CD14-positive monocyte (primary cell): ENCODE results near the gene IL36RN. TPM values are rescaled to one million over a fixed set of nuclear protein-coding genes. Genes with fewer than 3 reads are reported as not detected.

Experiments
- DNase-seq, 3 donors: peaks; one replicate each; pipeline ENCODE4 v3.0.0-alpha.2; 2011 to 2022
- H2AFZ ChIP-seq: 2 replicates; pipeline ENCODE4 v1.6.0; 2012; ENCODE audit warnings: mild to moderate bottlenecking, low read depth, low read length, inconsistent platforms; ENCODE audit not compliant: insufficient read depth, poor library complexity, severe bottlenecking
- H3K27ac ChIP-seq, 2 donors: 1 replicate in 1 of 2; 2 replicates in 1 of 2; pipeline ENCODE4 v1.5.1; 2012 to 2013; ENCODE audit warnings: low read length in 2 of 2, control low read depth in 1 of 2, inconsistent platforms in 1 of 2, low read depth in 1 of 2, mild to moderate bottlenecking in 1 of 2
- H3K27me3 ChIP-seq, 2 donors: one replicate each; pipeline versions ENCODE4 v1.6.0 to v1.6.1; 2011 to 2013; ENCODE audit warnings: low read length in 2 of 2; ENCODE audit not compliant: control insufficient read depth in 2 of 2, insufficient read depth in 2 of 2
- H3K36me3 ChIP-seq, 2 donors: replicated peaks in 1 of 2; 1 replicate in 1 of 2; 2 replicates in 1 of 2; pipeline versions ENCODE4 v1.5.1 to v1.6.1; 2012 to 2013; ENCODE audit warnings: low read length in 2 of 2, control low read depth in 1 of 2, inconsistent platforms in 1 of 2, mild to moderate bottlenecking in 1 of 2; ENCODE audit not compliant: insufficient read depth in 2 of 2, control insufficient read depth in 1 of 2
- H3K4me1 ChIP-seq, 2 donors: 1 replicate in 1 of 2; 2 replicates in 1 of 2; pipeline versions ENCODE4 v1.5.1 to v1.6.1; 2012 to 2013; ENCODE audit warnings: low read length in 2 of 2, control low read depth in 1 of 2, inconsistent platforms in 1 of 2, mild to moderate bottlenecking in 1 of 2, moderate library complexity in 1 of 2; ENCODE audit not compliant: insufficient read depth in 2 of 2, control insufficient read depth in 1 of 2
- H3K4me2 ChIP-seq: replicated peaks from 2 replicates; pipeline ENCODE3; 2012; ENCODE audit warnings: low read length, moderate library complexity, mild to moderate bottlenecking; ENCODE audit not compliant: poor library complexity, severe bottlenecking; ENCODE audit errors: extremely low read depth
- H3K4me3 ChIP-seq, 3 experiments: fragments of 200-600 bp in 1 of 3; sonication (generic) in 1 of 3; replicated peaks in 1 of 3; 1 replicate in 2 of 3; 2 replicates in 1 of 3; pipeline ENCODE4 v1.5.1; 2011 to 2013; ENCODE audit warnings: low read length in 3 of 3, mild to moderate bottlenecking in 3 of 3, control low read depth in 2 of 3, low read depth in 2 of 3, inconsistent platforms in 1 of 3, moderate library complexity in 1 of 3
- H3K79me2 ChIP-seq: 2 replicates; pipeline ENCODE4 v1.6.0; 2012; ENCODE audit warnings: mild to moderate bottlenecking, control low read depth, inconsistent platforms, low read length, moderate library complexity; ENCODE audit not compliant: insufficient read depth
- H3K9ac ChIP-seq: 2 replicates; pipeline ENCODE4 v1.6.0; 2017; ENCODE audit warnings: low read length, mild to moderate bottlenecking; ENCODE audit not compliant: insufficient read depth, poor library complexity, severe bottlenecking
- H3K9me3 ChIP-seq, 2 donors: replicated peaks in 1 of 2; 1 replicate in 1 of 2; 2 replicates in 1 of 2; pipeline versions ENCODE4 v1.5.1 to v1.6.1; 2012 to 2013; ENCODE audit warnings: low read length in 2 of 2, control low read depth in 1 of 2; ENCODE audit not compliant: control insufficient read depth in 1 of 2, insufficient read depth in 1 of 2
- H4K20me1 ChIP-seq: 2 replicates; pipeline ENCODE4 v1.6.0; 2012; ENCODE audit warnings: mild to moderate bottlenecking, low read length, control low read depth, moderate library complexity; ENCODE audit not compliant: insufficient read depth
- H3K27ac Mint-ChIP-seq, 7 donors: one replicate each; pipeline ENCODE4 v1.8.0; 2020; ENCODE audit warnings: mild to moderate bottlenecking in 7 of 7, mixed read lengths in 7 of 7, moderate library complexity in 6 of 7, inconsistent platforms in 2 of 7
- H3K27me3 Mint-ChIP-seq, 3 donors: one replicate each; pipeline ENCODE4 v1.8.0; 2021 to 2022; ENCODE audit warnings: low read depth in 3 of 3, mild to moderate bottlenecking in 3 of 3, mixed read lengths in 3 of 3, moderate library complexity in 3 of 3, inconsistent platforms in 1 of 3
- H3K36me3 Mint-ChIP-seq, 2 donors: one replicate each; pipeline ENCODE4 v1.8.0; 2020; ENCODE audit warnings: mixed read lengths in 2 of 2, inconsistent platforms in 1 of 2, mild to moderate bottlenecking in 1 of 2
- H3K4me1 Mint-ChIP-seq: one replicate; pipeline ENCODE4 v1.8.0; 2020; ENCODE audit warnings: mild to moderate bottlenecking, mixed read lengths
- H3K4me3 Mint-ChIP-seq, 2 donors: one replicate each; pipeline ENCODE4 v1.8.0; 2020; ENCODE audit warnings: mild to moderate bottlenecking in 2 of 2, mixed read lengths in 2 of 2, moderate library complexity in 1 of 2
- H3K9me3 Mint-ChIP-seq, 7 donors: one replicate each; pipeline ENCODE4 v1.8.0; 2020 to 2022; ENCODE audit warnings: mixed read lengths in 7 of 7, mild to moderate bottlenecking in 6 of 7, moderate library complexity in 6 of 7, inconsistent platforms in 2 of 7
- WGBS: methylation state at CpG from one replicate; pipeline ENCODE4 v1.1.5; 2013; ENCODE audit warnings: missing lambda C conversion rate; ENCODE audit not compliant: insufficient coverage; 5-methylcytosine and 5-hydroxymethylcytosine counted together
- intact Hi-C, 2 donors: fragments of 100-400 bp; cut with micrococcal nuclease; formaldehyde crosslinking; loops; one replicate each; pipeline versions ENCODE4 v1.15.0 to v1.15.1; 2023
- polyA plus RNA-seq, 3 donors: library from polyadenylated mRNA; depleted of rRNA in 1 of 3; unstranded in 2 of 3; stranded (reverse) in 1 of 3; fragments of 300-500 nt in 2 of 3; fragments of >200 nt in 1 of 3; fragmentation: Illumina TruSeq in 2 of 3; gene quantifications; 1 replicate in 2 of 3; 2 replicates in 1 of 3; pipeline ENCODE4 v1.2.3, GENCODE V29; 2012 to 2021
- TF ChIP-seq, protein P1 (sequence below): fragments of 200-600 bp; IDR thresholded peaks from one replicate; pipeline ENCODE4 v1.8.0; 2022; ENCODE audit warnings: antibody characterized with exemption, mild to moderate bottlenecking

The IL36RN gene
- polyA plus RNA-seq, 3 donors = not detected

DNA sequence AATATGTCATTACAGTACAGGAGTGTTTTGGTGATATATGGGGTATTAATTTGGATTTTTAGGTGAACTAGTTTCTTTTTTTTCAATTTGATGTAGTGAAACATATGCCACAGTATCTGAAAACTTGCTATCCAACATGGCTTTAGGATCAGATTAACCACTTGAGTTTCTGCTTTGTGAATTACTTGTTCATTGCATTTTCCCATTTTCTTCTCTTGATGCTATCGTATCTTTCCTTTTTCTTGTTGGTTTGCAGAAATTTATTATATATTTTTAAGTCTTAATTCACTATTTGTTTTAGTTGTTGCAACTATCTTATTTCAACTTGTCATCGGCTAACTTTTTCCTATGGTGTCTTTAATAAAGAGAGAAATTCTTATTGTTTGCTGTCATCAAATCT, 44.9 kb upstream of the IL36RN start:
- Histone ChIP-seq H3K79me2 (no peaks in the 10 kb centered on the region), H4K20me1 (no peaks in the 10 kb centered on the region), H3K4me1 (no peaks in the 10 kb centered on the region), H3K27ac (no peak overlapping the region), H3K4me2 (no peak overlapping the region), H3K9ac (no peak overlapping the region), H3K9me3 (peaks cover 0 to 2% of the 10 kb centered on the region in 2 donors), H3K36me3 (no peaks in the 10 kb centered on the region), H2AFZ (no peak overlapping the region), H3K4me3 (no peak overlapping the region), H3K27me3 (no peaks in the 10 kb centered on the region)
- intact Hi-C loops = no loop called here
- H3K27me3 Mint-ChIP-seq = peaks cover 4 to 9% (median 7%) of the 10 kb centered on the region in 3 donors
- no peaks in the 10 kb centered on the region for H3K4me1 Mint-ChIP-seq
- H3K36me3 Mint-ChIP-seq = no peaks in the 10 kb centered on the region
- WGBS = no CpG with 5 or more reads among the region's 2 CpGs
- peaks cover 1 to 10% (median 6%) of the 10 kb centered on the region in 7 donors for H3K9me3 Mint-ChIP-seq
- TF ChIP-seq, protein P1, sequence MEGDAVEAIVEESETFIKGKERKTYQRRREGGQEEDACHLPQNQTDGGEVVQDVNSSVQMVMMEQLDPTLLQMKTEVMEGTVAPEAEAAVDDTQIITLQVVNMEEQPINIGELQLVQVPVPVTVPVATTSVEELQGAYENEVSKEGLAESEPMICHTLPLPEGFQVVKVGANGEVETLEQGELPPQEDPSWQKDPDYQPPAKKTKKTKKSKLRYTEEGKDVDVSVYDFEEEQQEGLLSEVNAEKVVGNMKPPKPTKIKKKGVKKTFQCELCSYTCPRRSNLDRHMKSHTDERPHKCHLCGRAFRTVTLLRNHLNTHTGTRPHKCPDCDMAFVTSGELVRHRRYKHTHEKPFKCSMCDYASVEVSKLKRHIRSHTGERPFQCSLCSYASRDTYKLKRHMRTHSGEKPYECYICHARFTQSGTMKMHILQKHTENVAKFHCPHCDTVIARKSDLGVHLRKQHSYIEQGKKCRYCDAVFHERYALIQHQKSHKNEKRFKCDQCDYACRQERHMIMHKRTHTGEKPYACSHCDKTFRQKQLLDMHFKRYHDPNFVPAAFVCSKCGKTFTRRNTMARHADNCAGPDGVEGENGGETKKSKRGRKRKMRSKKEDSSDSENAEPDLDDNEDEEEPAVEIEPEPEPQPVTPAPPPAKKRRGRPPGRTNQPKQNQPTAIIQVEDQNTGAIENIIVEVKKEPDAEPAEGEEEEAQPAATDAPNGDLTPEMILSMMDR = no peak
- DNase-seq = no peak
- H3K27ac Mint-ChIP-seq = no peak overlapping the region
- no peak overlapping the region for H3K4me3 Mint-ChIP-seq

DNA sequence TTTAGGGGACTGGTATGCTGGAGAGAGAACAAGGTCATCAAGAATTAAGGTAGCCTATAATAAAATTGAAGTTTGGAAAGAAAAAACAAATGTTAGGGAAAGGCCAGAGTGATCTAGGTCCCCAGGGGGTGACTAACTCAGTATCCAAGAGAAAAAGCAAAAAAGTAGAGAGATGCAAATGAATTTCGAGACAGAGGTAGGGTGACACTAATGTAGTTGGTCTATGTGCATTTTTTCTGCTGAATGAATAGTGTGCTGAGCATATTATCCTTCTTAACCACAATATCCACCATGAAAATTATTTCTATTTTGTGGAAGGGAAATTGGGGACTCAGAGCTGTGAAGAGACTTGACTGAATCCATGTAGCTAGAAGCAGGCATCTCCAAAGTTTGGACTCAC, 44.0 kb upstream of the IL36RN start:
- Mint-ChIP-seq H3K27ac (no peak overlapping the region), H3K4me3 (no peak overlapping the region), H3K9me3 (peaks cover 2 to 13% (median 6%) of the 10 kb centered on the region in 7 donors), H3K27me3 (peaks cover 4 to 9% (median 7%) of the 10 kb centered on the region in 3 donors), H3K36me3 (no peaks in the 10 kb centered on the region), H3K4me1 (no peaks in the 10 kb centered on the region)
- TF ChIP-seq, protein P1 = no peak
- no peak overlapping the region for H2AFZ ChIP-seq
- intact Hi-C loops = no loop called here
- no peak overlapping the region for H3K4me3 ChIP-seq
- H3K9me3 ChIP-seq = peaks cover 0 to 2% of the 10 kb centered on the region in 2 donors
- H3K79me2 ChIP-seq = no peaks in the 10 kb centered on the region
- no peaks in the 10 kb centered on the region for H3K27me3 ChIP-seq
- no peak overlapping the region for H3K27ac ChIP-seq
- H3K4me1 ChIP-seq = no peaks in the 10 kb centered on the region
- no peak overlapping the region for H3K9ac ChIP-seq
- WGBS = no CpG with 5 or more reads among the region's 1 CpG
- H3K36me3 ChIP-seq = no peaks in the 10 kb centered on the region
- no peak for DNase-seq
- no peaks in the 10 kb centered on the region for H4K20me1 ChIP-seq
- no peak overlapping the region for H3K4me2 ChIP-seq
